Measurements from ENCODE around the gene SLCO4A1.
A peak's percentile ranks its signal among the peaks of the same experiment; 100 is the strongest.

Gene SLCO4A1

GRCh38 chr20:62638055-62638570 lies 4.2 kb upstream of the SLCO4A1 start:
- no peak for DNase-seq

GRCh38 chr20:62638679-62639406 lies 3.5 kb upstream of the SLCO4A1 start:
- DNase-seq = no peak

GRCh38 chr20:62639765-62640164 lies 2.5 kb upstream of the SLCO4A1 start:
- DNase-seq = no peak

- DNase-seq = no peak
Observed at GRCh38 chr20:62640870-62641269, 1.4 kb upstream of the SLCO4A1 start.

- no peak for DNase-seq
Observed at GRCh38 chr20:62641321-62642050, 817 bp upstream of the SLCO4A1 start.

- peak; percentile 48 for DNase-seq
Observed at GRCh38 chr20:62642666-62643520, 590 bp downstream of the SLCO4A1 start.

GRCh38 chr20:62643521-62644043 lies 1.3 kb downstream of the SLCO4A1 start:
- DNase-seq = no peak

- DNase-seq = no peak
Observed at GRCh38 chr20:62644044-62644795, 1.9 kb downstream of the SLCO4A1 start.

GRCh38 chr20:62644802-62645496 lies 2.6 kb downstream of the SLCO4A1 start:
- no peak for DNase-seq

- DNase-seq = no peak
Observed at GRCh38 chr20:62645613-62646012, 3.3 kb downstream of the SLCO4A1 start.

GRCh38 chr20:62646851-62647520 lies 4.7 kb downstream of the SLCO4A1 start:
- no peak for DNase-seq

- DNase-seq = peak; percentile 8
Observed at GRCh38 chr20:62647521-62648317, 5.4 kb downstream of the SLCO4A1 start.

GRCh38 chr20:62648318-62648995 lies 6.2 kb downstream of the SLCO4A1 start:
- DNase-seq = no peak

- no peak for DNase-seq
Observed at GRCh38 chr20:62649140-62649539, 6.8 kb downstream of the SLCO4A1 start.

GRCh38 chr20:62650551-62651284 lies 8.4 kb downstream of the SLCO4A1 start:
- DNase-seq = no peak

- DNase-seq = peak; percentile 62
Observed at GRCh38 chr20:62651285-62652021, 9.2 kb downstream of the SLCO4A1 start.

- DNase-seq = no peak
Observed at GRCh38 chr20:62652041-62652893, 10.0 kb downstream of the SLCO4A1 start.

Data from NCI-H82 (cell line).